K562 (cell line): Measurements from ENCODE around the gene COQ9. TPM values are rescaled to one million over a fixed set of nuclear protein-coding genes. Genes with fewer than 3 reads are reported as not detected.

Source experiments
- BCL6 ChIP-seq: fragments of 250-450 bp; sonication (Bioruptor Pico); IDR thresholded peaks from 2 replicates; pipeline ENCODE4 v1.4.0; 2020
- BRCA1 ChIP-seq, 2 experiments: fragments of 450-650 bp in 1 of 2; sonication (generic) in 1 of 2; formaldehyde crosslinking in 1 of 2; IDR thresholded peaks; 2 replicates each; pipeline versions ENCODE4 v1.5.0 to v1.6.1; 2017 to 2020; ENCODE audit warnings: mild to moderate bottlenecking in 1 of 2, missing genetic modification reagents in 1 of 2
- CBX1 ChIP-seq: sonication (generic); IDR thresholded peaks from 2 replicates; pipeline ENCODE4 v1.6.1; 2016; ENCODE audit warnings: antibody characterized with exemption, low read depth, mild to moderate bottlenecking
- ESRRA ChIP-seq: fragments of 450-650 bp; IDR thresholded peaks from 2 replicates; pipeline ENCODE4 v1.6.1; 2014; ENCODE audit warnings: low read depth, mild to moderate bottlenecking, moderate library complexity, borderline replicate concordance
- KLF13 ChIP-seq: fragments of 450-650 bp; IDR thresholded peaks from 2 replicates; pipeline ENCODE4 v1.6.1; 2016; ENCODE audit warnings: missing genetic modification characterization, low read depth, mild to moderate bottlenecking, missing compliant biosample characterization, moderate library complexity, borderline replicate concordance
- MAFG ChIP-seq: fragments of 450-650 bp; conservative IDR thresholded peaks from 2 replicates; pipeline ENCODE4 v1.6.1; 2016; ENCODE audit warnings: missing genetic modification characterization, missing compliant biosample characterization
- NRF1 ChIP-seq, 2 experiments: fragments of 450-650 bp; IDR thresholded peaks in 1 of 2; conservative IDR thresholded peaks in 1 of 2; 2 replicates each; pipeline ENCODE4 v1.6.1; 2014; ENCODE audit warnings: mild to moderate bottlenecking in 2 of 2
- PHB2 ChIP-seq: fragments of 450-650 bp; IDR thresholded peaks from 2 replicates; pipeline ENCODE4 v1.6.1; 2017; ENCODE audit warnings: low read depth
- PHF20 ChIP-seq: fragments of 450-650 bp; IDR thresholded peaks from 2 replicates; pipeline ENCODE4 v1.6.1; 2018; ENCODE audit not compliant: partially characterized antibody
- POLR2A ChIP-seq: fragments of 450-650 bp; conservative IDR thresholded peaks from 2 replicates; pipeline ENCODE4 v1.6.1; 2016
- PTBP1 ChIP-seq: fragments of 200-400 bp; formaldehyde crosslinking; IDR thresholded peaks from 2 replicates; pipeline ENCODE4 v1.6.1; 2017; ENCODE audit warnings: low read depth, low read length
- RBM14 ChIP-seq: fragments of 200-400 bp; formaldehyde crosslinking; IDR thresholded peaks from 2 replicates; pipeline ENCODE4 v1.6.1; 2018; ENCODE audit warnings: low read depth, mild to moderate bottlenecking, low read length, moderate library complexity, borderline replicate concordance; ENCODE audit not compliant: insufficient read depth
- RBM25 ChIP-seq: fragments of 200-400 bp; formaldehyde crosslinking; IDR thresholded peaks from 2 replicates; pipeline ENCODE4 v1.6.1; 2018; ENCODE audit warnings: low read length, low read depth, moderate library complexity; ENCODE audit not compliant: severe bottlenecking
- SAFB ChIP-seq: fragments of 200-400 bp; formaldehyde crosslinking; IDR thresholded peaks from 2 replicates; pipeline ENCODE4 v1.6.1; 2017; ENCODE audit warnings: low read depth, low read length, borderline replicate concordance
- SMARCE1 ChIP-seq: fragments of 450-650 bp; IDR thresholded peaks from 2 replicates; pipeline ENCODE4 v1.7.1; 2016; ENCODE audit warnings: mild to moderate bottlenecking
- STAT5B ChIP-seq: fragments of 250-450 bp; sonication (Bioruptor Pico); IDR thresholded peaks from 2 replicates; pipeline ENCODE4 v1.8.0; 2021; ENCODE audit warnings: mild to moderate bottlenecking, inconsistent platforms
- THRAP3 ChIP-seq: fragments of 450-650 bp; IDR thresholded peaks from 2 replicates; pipeline ENCODE4 v1.6.1; 2016; ENCODE audit warnings: mild to moderate bottlenecking, inconsistent platforms, borderline replicate concordance
- ZBTB7A ChIP-seq: IDR thresholded peaks from 2 replicates; pipeline ENCODE4 v1.6.1; 2011; ENCODE audit warnings: low read depth, mild to moderate bottlenecking, low read length, moderate library complexity, borderline replicate concordance; ENCODE audit not compliant: control insufficient read depth
- ZNF696 ChIP-seq: fragments of 250-450 bp; sonication (Bioruptor Pico); conservative IDR thresholded peaks from 2 replicates; pipeline ENCODE4 v1.4.0; 2020; ENCODE audit warnings: mild to moderate bottlenecking, moderate library complexity
- polyA plus RNA-seq, 8 experiments: library from polyadenylated mRNA; depleted of rRNA in 4 of 8; stranded (reverse) in 5 of 8; unstranded in 3 of 8; fragments of >200 nt; fragmentation: Nextera tagmentation in 2 of 8; fragmentation: Illumina TruSeq in 1 of 8; extraction: Ambion mirVana in 2 of 8; extraction: Trizol in 1 of 8; gene quantifications; 2 replicates each; pipeline versions ENCODE4 v1.2.1 to v1.2.3, GENCODE V29; 2011 to 2014; ENCODE audit warnings: inconsistent platforms in 1 of 8, missing spikeins in 1 of 8
- total RNA-seq, 7 experiments: library from RNA; depleted of rRNA in 6 of 7; stranded (reverse); fragments of >200 nt in 6 of 7; fragmentation: Illumina TruSeq in 2 of 7; extraction: Trizol in 2 of 7; gene quantifications; 2 replicates each; pipeline versions ENCODE4 v1.2.1 to v1.2.3, GENCODE V29; 2011 to 2021; ENCODE audit warnings: low replicate concordance in 1 of 7
- TF ChIP-seq, protein P1 (sequence below): IDR thresholded peaks from 2 replicates; pipeline ENCODE4 v1.6.1; 2011; ENCODE audit not compliant: insufficient read length; ENCODE audit errors: extremely low read depth
- TF ChIP-seq, protein P2 (sequence below): fragments of 450-650 bp; IDR thresholded peaks from 2 replicates; pipeline ENCODE4 v1.6.1; 2017; ENCODE audit warnings: antibody characterized with exemption, mild to moderate bottlenecking
- TF ChIP-seq, protein P3 (sequence below): sonication (generic); formaldehyde crosslinking; IDR thresholded peaks from 2 replicates; pipeline ENCODE4 v1.8.0; 2022; ENCODE audit warnings: mild to moderate bottlenecking, missing genetic modification reagents
- TF ChIP-seq, protein P4 (sequence below): fragments of 450-650 bp; formaldehyde crosslinking; conservative IDR thresholded peaks from 2 replicates; pipeline ENCODE4 v1.4.0; 2022; ENCODE audit warnings: mild to moderate bottlenecking, missing genetic modification characterization

Gene COQ9
- total and polyA plus RNA-seq, 9 of the 15 experiments (the other 6 are each of a cell fraction or from before 2014, with no cell fraction given), result 35.0 to 139 (median 71.4) TPM

DNA sequence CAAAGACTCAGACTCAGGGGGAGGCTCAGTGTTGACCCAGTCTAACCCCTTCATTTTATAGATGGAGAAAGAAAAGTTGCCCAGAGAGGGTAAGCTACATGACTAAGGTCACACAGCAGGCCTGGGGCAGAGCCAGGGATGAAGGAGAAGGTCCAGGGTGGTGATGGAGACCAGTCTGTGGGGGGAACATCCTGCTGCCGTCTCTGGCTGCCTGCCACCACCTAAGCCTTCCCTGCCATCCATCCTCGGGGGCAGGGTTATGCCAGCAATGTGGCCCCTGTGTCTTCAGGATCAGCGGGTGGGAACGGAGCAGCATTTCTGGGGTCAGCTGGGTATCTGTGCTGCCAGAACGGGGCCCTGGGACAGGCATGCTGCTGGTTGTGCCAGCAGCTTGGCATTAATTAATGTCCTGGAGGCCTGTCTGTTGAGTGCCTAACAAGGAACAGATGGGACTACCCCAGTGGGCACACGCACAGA, 33.5 kb downstream of the COQ9 start (continued):
- TF ChIP-seq SAFB (no peak), ESRRA (no peak), RBM14 (no peak), CBX1 (0 out of 2 replicates have a peak, but pooled peaks have one; percentile 36), MAFG (no peak), BRCA1 (IDR thresholded peaks at IDR 0.05) (no peak), BRCA1 (CRISPR knock-in tag; IDR thresholded peaks at IDR 0.05) (no peak), POLR2A (no peak), SMARCE1 (no peak), ZNF696 (no peak), BCL6 (CRISPR knock-in tag) (no peak), PTBP1 (0 out of 2 replicates have a peak, but pooled peaks have one; percentile 46), KLF13 (tag) (no peak), THRAP3 (no peak), STAT5B (no peak), PHB2 (no peak), NRF1 (conservative IDR thresholded peaks at IDR 0.05 in 1 of 2, IDR thresholded peaks at IDR 0.05 in 1 of 2) (no peak), RBM25 (peak; percentile 92), ZBTB7A (no peak), PHF20 (no peak)
- TF ChIP-seq, protein P1, sequence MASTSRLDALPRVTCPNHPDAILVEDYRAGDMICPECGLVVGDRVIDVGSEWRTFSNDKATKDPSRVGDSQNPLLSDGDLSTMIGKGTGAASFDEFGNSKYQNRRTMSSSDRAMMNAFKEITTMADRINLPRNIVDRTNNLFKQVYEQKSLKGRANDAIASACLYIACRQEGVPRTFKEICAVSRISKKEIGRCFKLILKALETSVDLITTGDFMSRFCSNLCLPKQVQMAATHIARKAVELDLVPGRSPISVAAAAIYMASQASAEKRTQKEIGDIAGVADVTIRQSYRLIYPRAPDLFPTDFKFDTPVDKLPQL, result no peak
- TF ChIP-seq, protein P2, sequence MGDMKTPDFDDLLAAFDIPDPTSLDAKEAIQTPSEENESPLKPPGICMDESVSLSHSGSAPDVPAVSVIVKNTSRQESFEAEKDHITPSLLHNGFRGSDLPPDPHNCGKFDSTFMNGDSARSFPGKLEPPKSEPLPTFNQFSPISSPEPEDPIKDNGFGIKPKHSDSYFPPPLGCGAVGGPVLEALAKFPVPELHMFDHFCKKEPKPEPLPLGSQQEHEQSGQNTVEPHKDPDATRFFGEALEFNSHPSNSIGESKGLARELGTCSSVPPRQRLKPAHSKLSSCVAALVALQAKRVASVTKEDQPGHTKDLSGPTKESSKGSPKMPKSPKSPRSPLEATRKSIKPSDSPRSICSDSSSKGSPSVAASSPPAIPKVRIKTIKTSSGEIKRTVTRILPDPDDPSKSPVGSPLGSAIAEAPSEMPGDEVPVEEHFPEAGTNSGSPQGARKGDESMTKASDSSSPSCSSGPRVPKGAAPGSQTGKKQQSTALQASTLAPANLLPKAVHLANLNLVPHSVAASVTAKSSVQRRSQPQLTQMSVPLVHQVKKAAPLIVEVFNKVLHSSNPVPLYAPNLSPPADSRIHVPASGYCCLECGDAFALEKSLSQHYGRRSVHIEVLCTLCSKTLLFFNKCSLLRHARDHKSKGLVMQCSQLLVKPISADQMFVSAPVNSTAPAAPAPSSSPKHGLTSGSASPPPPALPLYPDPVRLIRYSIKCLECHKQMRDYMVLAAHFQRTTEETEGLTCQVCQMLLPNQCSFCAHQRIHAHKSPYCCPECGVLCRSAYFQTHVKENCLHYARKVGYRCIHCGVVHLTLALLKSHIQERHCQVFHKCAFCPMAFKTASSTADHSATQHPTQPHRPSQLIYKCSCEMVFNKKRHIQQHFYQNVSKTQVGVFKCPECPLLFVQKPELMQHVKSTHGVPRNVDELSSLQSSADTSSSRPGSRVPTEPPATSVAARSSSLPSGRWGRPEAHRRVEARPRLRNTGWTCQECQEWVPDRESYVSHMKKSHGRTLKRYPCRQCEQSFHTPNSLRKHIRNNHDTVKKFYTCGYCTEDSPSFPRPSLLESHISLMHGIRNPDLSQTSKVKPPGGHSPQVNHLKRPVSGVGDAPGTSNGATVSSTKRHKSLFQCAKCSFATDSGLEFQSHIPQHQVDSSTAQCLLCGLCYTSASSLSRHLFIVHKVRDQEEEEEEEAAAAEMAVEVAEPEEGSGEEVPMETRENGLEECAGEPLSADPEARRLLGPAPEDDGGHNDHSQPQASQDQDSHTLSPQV, result no peak
- TF ChIP-seq, protein P3, sequence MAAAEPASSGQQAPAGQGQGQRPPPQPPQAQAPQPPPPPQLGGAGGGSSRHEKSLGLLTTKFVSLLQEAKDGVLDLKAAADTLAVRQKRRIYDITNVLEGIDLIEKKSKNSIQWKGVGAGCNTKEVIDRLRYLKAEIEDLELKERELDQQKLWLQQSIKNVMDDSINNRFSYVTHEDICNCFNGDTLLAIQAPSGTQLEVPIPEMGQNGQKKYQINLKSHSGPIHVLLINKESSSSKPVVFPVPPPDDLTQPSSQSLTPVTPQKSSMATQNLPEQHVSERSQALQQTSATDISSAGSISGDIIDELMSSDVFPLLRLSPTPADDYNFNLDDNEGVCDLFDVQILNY, result no peak
- TF ChIP-seq, protein P4, sequence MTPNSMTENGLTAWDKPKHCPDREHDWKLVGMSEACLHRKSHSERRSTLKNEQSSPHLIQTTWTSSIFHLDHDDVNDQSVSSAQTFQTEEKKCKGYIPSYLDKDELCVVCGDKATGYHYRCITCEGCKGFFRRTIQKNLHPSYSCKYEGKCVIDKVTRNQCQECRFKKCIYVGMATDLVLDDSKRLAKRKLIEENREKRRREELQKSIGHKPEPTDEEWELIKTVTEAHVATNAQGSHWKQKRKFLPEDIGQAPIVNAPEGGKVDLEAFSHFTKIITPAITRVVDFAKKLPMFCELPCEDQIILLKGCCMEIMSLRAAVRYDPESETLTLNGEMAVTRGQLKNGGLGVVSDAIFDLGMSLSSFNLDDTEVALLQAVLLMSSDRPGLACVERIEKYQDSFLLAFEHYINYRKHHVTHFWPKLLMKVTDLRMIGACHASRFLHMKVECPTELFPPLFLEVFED (CRISPR knock-in tag), result no peak
